CD4-positive, alpha-beta T cell treated with Interleukin-17A for 4 hours (primary cell): Measurements from ENCODE around the gene ANKRD36.
A peak's percentile ranks its signal among the peaks of the same experiment; 100 is the strongest.
"Not testable (repeated sequence)": the region's sequence is repeated elsewhere in the genome, so short reads cannot be mapped to it uniquely, and the experiment has no call there.

Experiments used
- DNase-seq: peaks from one replicate; pipeline ENCODE4 v3.0.0-alpha.2; 2020; ENCODE audit warnings: mixed read lengths

Gene ANKRD36

GRCh38 chr2:97113050-97113881, at the start of gene ANKRD36:
TSS of gene ANKRD36 (plus strand) at chr2:97113153. CDS start at chr2:97113740, 587 bp downstream.
- DNase-seq = peak; percentile 89

- DNase-seq = not testable (repeated sequence)
Measured at GRCh38 chr2:97066030-97066429, 46.9 kb upstream of the ANKRD36 start.

DNA sequence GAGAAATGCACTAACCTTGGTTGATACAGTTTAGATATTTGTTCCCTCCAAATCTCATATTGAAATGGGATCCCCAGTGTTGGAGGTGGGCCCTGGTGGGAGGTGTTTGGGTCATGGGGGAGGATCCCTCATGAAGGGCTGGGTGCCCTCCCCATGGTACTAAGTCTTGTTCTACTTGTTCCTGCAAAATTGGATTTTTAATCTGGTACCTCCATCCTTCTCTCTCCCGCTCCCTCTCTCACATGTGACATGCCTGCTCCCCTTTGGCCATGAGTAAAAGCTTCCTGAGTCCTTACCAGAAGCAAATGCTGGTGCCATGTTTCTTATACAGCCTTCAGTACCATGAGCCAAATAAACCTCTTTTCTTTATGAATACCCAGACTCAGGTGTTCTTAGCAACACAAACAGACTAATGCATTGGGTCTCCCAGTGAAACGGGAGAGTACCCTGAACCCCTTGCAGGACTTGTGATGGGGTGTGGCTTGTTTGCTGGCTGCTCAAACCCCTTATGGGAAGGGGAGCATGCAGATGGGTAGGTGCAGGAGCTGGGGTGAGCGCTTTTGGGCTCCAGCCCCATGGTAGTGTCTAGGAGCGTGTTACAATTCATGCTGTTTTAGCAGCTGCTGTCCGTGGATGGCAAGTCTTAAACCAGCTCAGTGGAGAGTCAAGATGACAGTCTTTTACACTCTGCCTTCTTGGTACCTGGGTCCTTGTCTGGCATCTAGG, 45.5 kb upstream of the ANKRD36 start:
- no peak for DNase-seq

- DNase-seq = no peak
Measured at GRCh38 chr2:97068074-97068473, 44.9 kb upstream of the ANKRD36 start.

GRCh38 chr2:97068722-97069121, 44.2 kb upstream of the ANKRD36 start:
- not testable (repeated sequence) for DNase-seq

- not testable (repeated sequence) for DNase-seq
Measured at GRCh38 chr2:97070915-97071314, 42.0 kb upstream of the ANKRD36 start.

- not testable (repeated sequence) for DNase-seq
Measured at GRCh38 chr2:97077213-97077612, 35.7 kb upstream of the ANKRD36 start.

DNA sequence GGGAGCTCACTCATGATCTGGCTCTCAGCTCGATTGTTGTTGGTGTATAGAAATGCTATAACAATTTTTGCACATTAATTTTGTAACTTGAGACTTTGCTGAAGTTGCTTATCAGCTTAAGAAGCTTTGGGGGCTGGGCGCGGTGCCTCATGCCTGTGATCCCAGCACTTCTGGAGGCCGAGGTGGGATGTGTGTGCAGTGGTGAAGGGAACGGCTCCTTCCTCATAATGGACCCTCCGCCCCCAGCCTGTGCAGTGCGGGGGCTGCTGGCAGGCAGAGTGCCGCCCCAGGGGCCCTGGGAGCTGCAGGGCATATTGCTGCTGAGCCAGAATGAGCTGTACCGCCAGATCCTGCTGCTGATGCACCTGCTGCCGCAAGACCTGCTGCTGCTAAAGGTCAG, 32.1 kb upstream of the ANKRD36 start:
- DNase-seq = not testable (repeated sequence)

GRCh38 chr2:97082206-97082605, 30.7 kb upstream of the ANKRD36 start:
- DNase-seq = not testable (repeated sequence)

- not testable (repeated sequence) for DNase-seq
Measured at GRCh38 chr2:97083516-97083915, 29.4 kb upstream of the ANKRD36 start.

GRCh38 chr2:97085093-97085492, 27.9 kb upstream of the ANKRD36 start:
- not testable (repeated sequence) for DNase-seq

GRCh38 chr2:97088706-97089105, 24.2 kb upstream of the ANKRD36 start:
- not testable (repeated sequence) for DNase-seq

- DNase-seq = not testable (repeated sequence)
Measured at GRCh38 chr2:97092946-97093345, 20.0 kb upstream of the ANKRD36 start.

DNA sequence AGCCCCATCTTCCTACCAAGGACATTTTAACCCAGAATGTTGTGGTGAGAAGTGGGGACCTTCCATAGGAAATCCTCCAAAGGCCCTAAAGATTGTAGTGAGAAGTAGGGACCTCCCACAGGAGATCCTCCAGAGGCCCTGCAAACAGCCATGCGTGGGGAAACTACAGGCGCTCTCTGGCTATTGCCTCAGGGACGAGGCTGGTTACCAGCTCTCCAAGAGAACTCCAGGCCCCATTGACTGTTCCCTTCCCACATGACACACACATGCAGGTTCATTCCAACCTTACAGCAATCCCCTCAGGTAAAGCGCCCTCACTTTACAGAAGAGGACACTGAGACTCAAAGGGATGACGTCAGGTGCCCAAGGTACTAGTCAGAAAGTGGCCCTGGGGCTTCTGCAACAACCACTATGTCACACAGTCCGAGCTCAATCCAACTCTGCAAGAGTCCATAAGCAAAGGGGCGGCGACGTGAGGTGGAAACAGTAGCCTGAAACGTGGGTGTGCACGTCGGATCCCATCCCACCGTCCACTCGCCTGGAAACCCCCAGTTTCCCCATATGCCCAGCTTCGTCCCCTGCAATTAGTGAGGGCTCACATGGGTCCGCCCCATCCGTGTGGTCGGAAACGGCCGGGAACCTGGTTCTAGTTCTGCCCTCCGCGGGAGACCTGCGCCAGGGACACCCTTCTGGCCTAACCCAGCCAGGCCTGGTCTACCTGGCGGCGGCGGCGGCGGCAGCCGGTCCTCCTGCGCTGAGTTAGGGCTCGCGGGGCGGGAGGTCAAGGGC, 18.8 kb upstream of the ANKRD36 start:
- not testable (repeated sequence) for DNase-seq

- peak; percentile 92 for DNase-seq
Measured at GRCh38 chr2:97094772-97095611, 18.0 kb upstream of the ANKRD36 start, which contains the start of gene FAHD2B. TSS of gene FAHD2B (minus strand) at chr2:97094882. CDS start at chr2:97091706, 3,176 bp downstream.

GRCh38 chr2:97095661-97096060, 17.3 kb upstream of the ANKRD36 start:
- DNase-seq = no peak

DNA sequence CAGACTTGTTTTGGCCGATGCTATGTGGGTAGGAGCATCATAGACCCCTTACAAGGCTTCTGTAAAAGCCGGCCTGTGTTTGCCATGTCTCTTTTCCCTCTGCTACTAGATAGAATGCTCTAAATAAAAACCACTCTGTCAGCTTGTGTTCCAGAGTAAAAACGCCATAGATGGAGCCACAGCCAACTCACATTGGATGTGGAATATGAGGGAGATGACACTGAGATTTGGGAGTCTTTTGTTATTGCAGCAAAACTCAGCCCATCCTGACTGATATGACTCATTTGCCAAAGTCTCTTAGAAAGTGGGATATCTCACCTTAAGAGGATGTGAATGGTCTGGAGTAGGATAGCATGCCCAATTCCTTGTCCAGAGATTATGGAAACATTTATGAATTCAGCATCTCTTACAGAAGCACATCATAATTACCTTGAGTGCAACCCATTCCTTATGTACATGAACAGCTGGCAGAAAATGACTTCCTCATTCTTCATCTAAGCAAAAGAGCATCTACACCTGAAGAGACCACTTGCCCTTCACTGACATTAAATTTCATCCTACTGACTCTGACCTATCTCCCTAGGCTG, 14.1 kb upstream of the ANKRD36 start:
- not testable (repeated sequence) for DNase-seq

DNA sequence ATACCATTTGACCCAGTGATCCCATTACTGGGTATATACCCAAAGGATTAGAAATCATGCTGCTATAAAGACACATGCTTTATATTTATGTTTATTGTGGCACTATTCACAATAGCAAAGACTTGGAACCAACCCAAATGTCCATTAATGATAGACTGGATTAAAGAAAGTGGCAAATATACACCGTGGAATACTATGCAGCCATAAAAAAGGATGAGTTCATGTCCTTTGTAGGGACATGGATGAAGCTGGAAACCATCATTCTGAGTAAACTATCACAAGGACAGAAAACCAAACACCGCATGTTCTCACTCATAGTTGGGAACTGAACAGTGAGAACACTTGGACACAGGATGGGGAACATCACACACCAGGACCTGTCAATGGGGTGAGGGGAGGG, 6.1 kb upstream of the ANKRD36 start:
- DNase-seq = not testable (repeated sequence)

GRCh38 chr2:97111246-97111645, 1.7 kb upstream of the ANKRD36 start:
- DNase-seq = not testable (repeated sequence)

- DNase-seq = peak; percentile 32
Measured at GRCh38 chr2:97112320-97113049, 468 bp upstream of the ANKRD36 start.

DNA sequence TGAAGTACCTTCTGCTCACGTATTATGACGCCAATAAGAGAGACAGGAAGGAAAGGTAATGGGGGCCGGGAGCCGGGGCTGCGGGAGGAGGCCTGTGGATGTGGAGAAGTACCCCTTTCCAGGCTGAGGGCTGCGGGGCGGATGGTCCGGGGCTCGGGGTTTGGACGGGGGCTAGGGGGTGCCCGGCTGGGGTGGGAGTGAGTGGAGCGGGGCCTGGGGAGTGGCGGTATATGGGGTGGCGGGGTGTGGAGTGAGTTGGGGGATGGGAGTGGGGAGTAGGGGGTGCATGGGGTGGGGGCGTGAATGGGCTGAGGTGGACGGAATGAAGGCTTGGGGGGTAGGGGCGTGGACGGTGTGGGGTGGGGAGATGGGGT, 916 bp downstream of the ANKRD36 start:
- DNase-seq = peak; percentile 13
